HG02642 (cell line): Measurements from ENCODE around the gene GARNL3.

Experiments used
- ATAC-seq: cut with Tn5 transposase; IDR thresholded peaks from one replicate; pipeline ENCODE4 v1.9.1; 2021; ENCODE audit warnings: mild to moderate bottlenecking; ENCODE audit not compliant: unreplicated experiment, poor library complexity

The GARNL3 gene

GRCh38 chr9:127305206-127305837 lies 40.7 kb downstream of the GARNL3 start:
- ATAC-seq: no peak

DNA sequence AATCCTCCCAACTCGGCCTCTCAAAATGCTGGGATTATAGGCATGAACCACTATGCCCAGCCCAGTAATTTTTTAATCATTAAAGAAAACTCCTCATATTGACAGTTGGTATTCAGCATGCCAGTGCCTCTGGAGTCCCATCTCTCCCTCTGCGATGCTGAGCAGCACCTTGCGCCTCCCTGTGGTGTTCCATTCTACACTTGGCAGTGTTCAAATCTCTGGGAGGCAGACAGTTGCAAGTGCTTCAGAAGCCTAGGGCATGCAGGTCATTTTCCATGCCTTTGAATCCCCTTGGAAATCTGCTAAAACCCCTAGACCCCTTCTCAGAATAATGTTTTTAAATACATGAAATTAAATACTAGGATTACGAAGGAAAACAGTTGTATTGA lies 41.3 kb downstream of the GARNL3 start:
- ATAC-seq: no peak

GRCh38 chr9:127307802-127308201 lies 43.2 kb downstream of the GARNL3 start:
- ATAC-seq: no peak

- no peak for ATAC-seq
Observed at GRCh38 chr9:127308652-127309434, 44.3 kb downstream of the GARNL3 start.

GRCh38 chr9:127309715-127310114 lies 45.1 kb downstream of the GARNL3 start:
- ATAC-seq: no peak

- ATAC-seq: no peak
Observed at GRCh38 chr9:127311239-127311741, 46.7 kb downstream of the GARNL3 start.

- ATAC-seq: no peak
Observed at GRCh38 chr9:127313042-127313560, 48.5 kb downstream of the GARNL3 start.

DNA sequence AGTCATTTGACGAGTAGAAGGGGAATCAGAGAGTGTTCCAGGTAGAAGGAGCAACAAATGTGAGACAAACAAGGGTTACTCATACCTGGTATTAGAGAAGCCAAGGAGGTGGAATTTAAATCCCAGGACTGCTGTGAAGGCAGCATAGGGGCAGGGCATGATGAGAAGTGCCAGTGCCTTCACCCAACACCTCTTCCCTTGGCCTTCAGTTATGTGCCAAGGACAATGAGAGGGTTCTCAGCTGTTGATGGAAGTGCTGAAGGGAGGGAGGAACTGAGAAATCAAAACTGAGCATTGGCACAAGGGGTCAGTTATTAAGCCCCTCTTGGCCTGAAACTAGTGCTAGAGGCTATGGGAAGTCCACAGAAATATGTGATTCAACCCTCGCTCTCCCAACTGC lies 50.3 kb downstream of the GARNL3 start:
- no peak for ATAC-seq

DNA sequence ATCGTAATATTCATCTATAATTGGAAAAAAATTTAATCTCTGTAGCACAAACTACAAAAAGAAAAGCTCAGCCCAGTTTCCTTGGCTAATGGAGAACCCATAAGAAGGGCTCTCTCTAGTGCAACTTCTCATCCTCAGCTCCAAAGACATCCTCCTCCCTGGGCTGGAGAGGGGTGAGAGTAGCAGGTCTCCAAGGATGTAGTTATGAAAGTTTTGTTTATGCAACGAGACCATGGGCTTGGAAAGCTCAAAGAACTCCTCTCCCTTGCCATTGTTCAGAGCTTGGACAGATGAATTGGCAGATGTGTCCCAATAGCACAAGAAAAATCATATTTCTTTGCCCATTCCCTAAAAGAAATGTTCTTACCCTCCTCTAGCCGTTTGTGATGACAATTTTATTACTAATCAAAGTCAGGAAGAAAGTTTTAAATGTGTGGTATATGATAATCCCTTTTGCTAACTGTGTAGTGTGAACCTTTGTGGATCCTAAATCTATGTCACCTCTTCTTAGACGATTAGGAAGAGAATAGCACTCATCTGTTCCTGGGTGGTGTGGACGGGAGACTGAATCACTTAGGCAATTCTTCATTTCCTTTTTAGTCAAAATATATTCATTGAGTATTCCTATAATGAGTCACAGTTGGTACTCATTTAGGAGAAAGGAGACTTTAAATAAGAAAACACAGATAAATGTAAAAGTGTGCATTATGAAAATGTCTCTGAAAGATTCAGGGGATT lies 52.2 kb downstream of the GARNL3 start:
- ATAC-seq: no peak

GRCh38 chr9:127318651-127319167 lies 54.1 kb downstream of the GARNL3 start:
- no peak for ATAC-seq

DNA sequence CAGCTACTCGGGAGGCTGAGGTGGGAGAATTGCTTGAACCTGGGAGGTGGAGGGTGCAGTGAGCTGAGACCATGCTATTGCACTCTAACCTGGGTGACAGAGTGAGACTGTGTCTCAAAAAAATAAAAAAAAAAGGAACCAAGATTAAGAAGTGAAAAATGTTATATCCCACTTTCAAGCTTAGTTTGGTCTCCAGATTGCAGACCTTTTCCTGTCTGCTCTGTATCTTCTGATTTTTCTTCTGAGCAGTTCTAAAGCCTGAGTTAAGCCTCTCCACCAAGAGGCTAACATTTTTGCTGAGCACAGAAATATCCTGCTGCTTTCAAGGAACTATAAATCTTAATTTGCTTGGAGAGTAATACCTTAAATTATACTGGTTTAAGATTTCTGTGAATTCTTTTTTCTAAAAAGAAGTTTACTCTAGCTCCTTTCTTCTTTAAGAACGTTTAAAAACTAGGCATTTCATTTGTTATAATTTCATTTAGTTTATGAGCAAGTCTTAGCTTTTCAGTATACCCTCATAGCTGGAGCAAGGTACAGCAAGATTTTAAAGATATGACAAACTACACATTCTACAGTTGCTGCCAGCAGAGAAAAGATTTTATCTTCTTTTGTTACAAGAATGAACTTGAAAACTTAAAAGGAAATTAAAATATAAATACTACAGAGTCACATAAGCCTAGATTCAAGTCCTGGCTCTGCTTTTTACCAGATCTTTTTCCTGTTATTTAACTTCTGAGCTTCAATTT lies 55.0 kb downstream of the GARNL3 start:
- peak; percentile 50 for ATAC-seq

- ATAC-seq: no peak
Observed at GRCh38 chr9:127320115-127320378, 55.5 kb downstream of the GARNL3 start.

GRCh38 chr9:127323393-127323792 lies 58.8 kb downstream of the GARNL3 start:
- ATAC-seq: no peak

GRCh38 chr9:127330501-127330900 lies 65.9 kb downstream of the GARNL3 start:
- ATAC-seq: no peak

DNA sequence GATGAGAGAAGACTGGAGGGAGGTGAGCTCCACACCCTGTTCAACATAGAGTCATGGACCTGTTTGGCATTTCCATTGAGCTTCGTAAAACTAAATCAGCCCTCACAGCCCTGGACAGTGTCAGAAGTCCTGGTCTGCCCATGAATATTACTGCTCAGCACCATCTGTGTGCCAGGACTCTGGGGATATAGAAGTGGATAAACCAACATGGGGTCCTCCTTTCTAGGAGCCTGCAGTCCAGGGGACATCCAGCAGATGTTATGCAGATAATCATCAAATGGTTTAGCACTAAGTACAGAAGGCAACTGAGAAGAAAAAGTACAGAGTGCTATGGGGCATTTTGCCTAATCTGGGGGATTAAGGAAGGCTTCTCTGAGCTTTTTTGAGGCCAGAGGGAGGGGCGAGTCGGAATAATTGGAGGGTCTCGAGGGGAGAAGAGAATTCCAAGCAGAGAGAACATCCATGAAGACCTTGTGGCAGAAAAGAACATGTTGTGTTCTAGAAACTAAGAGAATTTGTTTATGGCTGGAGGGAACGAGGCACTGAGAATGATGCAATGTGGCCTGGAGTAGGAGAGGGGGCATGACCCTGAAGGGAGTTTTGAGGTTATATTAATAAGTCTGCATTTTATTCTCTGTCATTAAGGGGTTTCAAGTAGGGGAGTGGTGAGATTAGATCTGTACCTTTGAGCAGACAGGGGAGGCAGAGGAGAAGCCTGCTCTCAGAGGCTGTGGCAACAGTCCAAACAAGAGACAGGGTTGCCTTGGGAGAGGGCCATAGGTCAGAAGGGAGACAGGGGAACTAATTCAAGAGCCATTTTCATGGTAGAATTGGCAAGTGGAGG lies 68.9 kb downstream of the GARNL3 start:
- no peak for ATAC-seq

DNA sequence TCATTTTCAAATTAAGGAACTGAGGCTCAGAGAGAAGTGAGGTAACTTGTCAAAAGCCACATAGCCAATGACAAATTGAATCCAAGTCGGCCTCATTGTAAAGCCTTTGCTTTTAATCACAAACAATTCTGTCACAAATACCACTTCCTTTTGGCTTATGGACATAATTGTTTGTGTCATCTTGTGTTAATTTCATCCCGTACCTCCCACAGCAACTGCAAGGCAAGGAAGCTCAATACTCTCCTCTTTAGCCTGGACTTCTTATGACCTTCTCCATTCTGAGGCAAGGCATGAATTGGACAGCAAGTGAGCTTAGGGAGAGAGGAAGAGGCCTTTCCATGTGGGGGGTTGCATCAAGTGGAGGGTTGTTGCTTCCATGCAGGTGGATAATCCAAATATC lies 70.2 kb downstream of the GARNL3 start:
- no peak for ATAC-seq

GRCh38 chr9:127336086-127336485 lies 71.5 kb downstream of the GARNL3 start:
- no peak for ATAC-seq

DNA sequence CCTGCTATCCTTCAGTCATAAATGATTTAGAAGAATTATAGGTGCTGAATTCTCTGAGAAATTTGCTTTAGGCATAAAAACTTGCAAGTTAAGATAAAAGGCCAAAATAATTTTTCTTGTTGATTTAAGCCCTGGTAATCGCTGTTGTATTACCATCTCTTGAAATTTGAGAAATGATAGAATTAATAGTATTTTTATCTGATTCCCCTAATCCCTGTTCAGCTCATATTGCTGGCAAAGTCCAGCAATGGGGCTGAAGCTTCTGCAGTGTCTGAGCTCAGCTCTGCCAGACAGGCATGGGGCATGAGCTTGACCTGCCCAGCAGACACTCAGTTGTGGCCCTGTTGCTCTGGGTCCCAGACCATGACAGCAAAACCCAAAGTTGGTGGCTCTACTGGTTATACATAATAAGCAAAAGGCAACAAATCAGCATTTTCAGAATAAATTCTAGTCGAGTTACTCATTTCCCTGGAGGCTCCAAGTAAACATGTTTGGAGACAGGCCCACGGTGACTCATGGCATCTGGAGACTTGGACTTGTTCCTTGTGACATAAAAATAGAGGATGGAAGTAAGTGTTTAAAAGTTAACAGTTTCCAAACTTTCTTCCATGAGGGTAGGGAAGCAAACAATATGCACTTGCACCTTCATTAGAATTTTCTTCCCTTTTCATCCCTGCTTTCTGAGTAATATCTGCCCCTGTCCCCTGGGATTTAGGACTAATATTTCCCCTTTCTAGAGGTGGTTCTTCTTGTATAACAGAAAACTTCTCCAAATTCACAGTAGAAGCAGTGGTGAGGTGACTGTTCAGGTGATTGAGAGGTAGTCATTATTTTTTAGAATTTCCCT lies 72.2 kb downstream of the GARNL3 start:
- ATAC-seq: no peak

DNA sequence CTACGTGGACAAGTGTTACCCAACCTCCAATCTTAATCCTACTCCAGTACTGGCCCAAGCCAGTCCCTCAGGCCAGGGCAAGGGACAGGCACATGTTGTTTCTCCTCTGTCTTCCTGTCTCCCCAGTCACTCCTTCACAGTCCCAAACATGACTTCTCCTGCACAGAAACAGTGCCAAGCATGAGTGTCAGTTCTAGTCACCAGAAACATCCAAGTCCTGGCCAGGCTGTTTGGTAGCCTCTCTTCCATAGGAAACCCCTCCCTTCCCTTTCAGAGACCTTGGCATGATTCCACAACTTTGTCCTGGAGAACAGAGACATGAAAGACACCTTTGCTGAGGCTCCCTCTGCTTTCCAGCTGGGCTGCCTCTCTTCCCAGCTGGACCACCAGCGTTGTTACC lies 76.1 kb downstream of the GARNL3 start:
- no peak for ATAC-seq
